A673 (cell line): Measurements from ENCODE around the gene CBX5.
"Not testable (repeated sequence)": the region's sequence is repeated elsewhere in the genome, so short reads cannot be mapped to it uniquely, and the experiment has no call there.

Source experiments
- EZH2 ChIP-seq: fragments of 200-600 bp; sonication (generic); IDR thresholded peaks from 2 replicates; pipeline ENCODE4 v1.6.1; 2017; ENCODE audit warnings: borderline replicate concordance, low read depth, mild to moderate bottlenecking, mixed read lengths, antibody characterized with exemption, low read length; ENCODE audit not compliant: poor library complexity, severe bottlenecking
- TF ChIP-seq, protein P1 (sequence below): fragments of 300-800, 200-600 bp; sonication (generic); conservative IDR thresholded peaks from 2 replicates; pipeline ENCODE4 v1.5.1; 2017; ENCODE audit warnings: low read depth, mild to moderate bottlenecking, antibody characterized with exemption, low read length, moderate library complexity, mixed read lengths

DNA sequence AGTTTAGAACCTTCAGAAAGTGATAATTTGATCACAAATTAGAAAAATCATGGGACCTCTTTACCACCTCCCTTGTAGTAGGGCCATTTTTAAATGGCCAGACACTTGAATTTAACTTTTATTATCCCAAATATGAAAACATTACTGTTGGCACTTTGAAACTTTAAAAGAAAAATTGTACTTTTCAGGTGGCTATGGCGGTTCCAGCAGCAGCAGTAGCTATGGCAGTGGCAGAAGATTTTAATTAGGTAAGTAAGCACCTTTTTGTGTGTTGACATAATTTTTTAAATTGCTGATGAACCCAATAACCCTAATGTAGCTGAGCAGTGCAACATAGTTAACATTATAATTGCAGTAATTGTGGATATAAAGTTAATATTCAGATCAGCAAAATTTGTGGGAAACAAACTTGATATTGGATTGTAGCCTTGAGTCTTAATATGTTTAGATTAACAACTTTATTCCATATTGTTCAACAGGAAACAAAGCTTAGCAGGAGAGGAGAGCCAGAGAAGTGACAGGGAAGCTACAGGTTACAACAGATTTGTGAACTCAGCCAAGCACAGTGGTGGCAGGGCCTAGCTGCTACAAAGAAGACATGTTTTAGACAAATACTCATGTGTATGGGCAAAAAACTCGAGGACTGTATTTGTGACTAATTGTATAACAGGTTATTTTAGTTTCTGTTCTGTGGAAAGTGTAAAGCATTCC, 4.3 kb upstream of the CBX5 start:
- TF ChIP-seq, protein P1, sequence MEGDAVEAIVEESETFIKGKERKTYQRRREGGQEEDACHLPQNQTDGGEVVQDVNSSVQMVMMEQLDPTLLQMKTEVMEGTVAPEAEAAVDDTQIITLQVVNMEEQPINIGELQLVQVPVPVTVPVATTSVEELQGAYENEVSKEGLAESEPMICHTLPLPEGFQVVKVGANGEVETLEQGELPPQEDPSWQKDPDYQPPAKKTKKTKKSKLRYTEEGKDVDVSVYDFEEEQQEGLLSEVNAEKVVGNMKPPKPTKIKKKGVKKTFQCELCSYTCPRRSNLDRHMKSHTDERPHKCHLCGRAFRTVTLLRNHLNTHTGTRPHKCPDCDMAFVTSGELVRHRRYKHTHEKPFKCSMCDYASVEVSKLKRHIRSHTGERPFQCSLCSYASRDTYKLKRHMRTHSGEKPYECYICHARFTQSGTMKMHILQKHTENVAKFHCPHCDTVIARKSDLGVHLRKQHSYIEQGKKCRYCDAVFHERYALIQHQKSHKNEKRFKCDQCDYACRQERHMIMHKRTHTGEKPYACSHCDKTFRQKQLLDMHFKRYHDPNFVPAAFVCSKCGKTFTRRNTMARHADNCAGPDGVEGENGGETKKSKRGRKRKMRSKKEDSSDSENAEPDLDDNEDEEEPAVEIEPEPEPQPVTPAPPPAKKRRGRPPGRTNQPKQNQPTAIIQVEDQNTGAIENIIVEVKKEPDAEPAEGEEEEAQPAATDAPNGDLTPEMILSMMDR, result not testable (repeated sequence)
- not testable (repeated sequence) for TF ChIP-seq EZH2
